ENCODE results near the gene PPT2. TPM values are rescaled to one million over a fixed set of nuclear protein-coding genes. Genes with fewer than 3 reads are reported as not detected.
A peak's percentile ranks its signal among the peaks of the same experiment; 100 is the strongest.
"Not testable (repeated sequence)": the region's sequence is repeated elsewhere in the genome, so short reads cannot be mapped to it uniquely, and the experiment has no call there.

PPT2 gene
- total and polyA plus RNA-seq, 2 of the 13 experiments (the other 11 are each of a cell fraction or from before 2014, with no cell fraction given), result 39.2 to 61.8 TPM

DNA sequence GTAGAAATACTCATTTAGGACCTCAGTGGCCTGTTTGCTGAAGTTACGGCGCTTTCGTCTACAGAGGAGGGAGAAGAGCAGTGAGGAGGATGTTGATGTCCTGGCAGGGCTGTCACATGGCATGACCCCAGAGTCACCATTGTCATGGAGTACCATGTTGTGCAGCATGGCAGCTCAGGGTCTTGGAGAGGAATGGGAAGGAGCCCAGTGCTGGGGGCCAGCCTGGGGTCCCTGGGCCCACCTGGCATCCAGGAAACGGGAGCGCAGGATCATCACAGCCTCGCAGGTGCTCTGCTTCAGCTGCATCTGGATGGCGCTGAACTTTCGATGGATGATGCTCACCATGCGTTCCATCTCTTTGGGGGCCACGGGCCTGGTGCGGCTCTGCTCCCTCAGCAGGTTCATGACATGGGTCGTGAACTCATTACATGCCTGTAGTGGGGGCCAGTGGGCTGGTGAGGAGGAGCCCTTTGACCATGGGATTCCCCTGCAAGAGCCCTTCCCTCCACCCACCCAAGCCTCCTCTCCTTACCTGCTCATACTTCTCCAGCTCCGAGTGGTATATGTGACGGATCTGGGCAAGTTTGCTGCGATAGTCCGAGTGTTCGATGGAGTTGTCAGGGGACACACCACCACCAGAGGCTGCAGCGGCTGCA, 33.9 kb downstream of the PPT2 start:
- H3K27ac ChIP-seq (ENCODE audit: extremely low read length, insufficient read depth, low read length); in situ Hi-C loops (cut with HindIII; ENCODE audit: extremely low pct_ligation_motif_present, low pct_unique_long_range_greater_than_20kb); H3K9me3 ChIP-seq (ENCODE audit: low read length); H3K27me3 ChIP-seq (ENCODE audit: control insufficient read depth in 1 of 2, insufficient read depth in 2 of 2, low read length in 2 of 2); H4K20me1 ChIP-seq (ENCODE audit: insufficient read depth, low read length); ATAC-seq; H2AFZ ChIP-seq (ENCODE audit: low read length); H3K4me3 ChIP-seq (replicated peaks in 1 of 3; ENCODE audit: insufficient read depth in 1 of 3, low read depth in 2 of 3, low read length in 3 of 3); CTCF ChIA-PET (ENCODE audit: low intra/inter-chr PET ratio, low total read pairs); H3K9ac ChIP-seq (ENCODE audit: insufficient read depth, low read depth, low read length); BruUV-seq (replicated peaks); intact Hi-C loops (cut with micrococcal nuclease; ENCODE audit: unreplicated experiment); DNase-seq (ENCODE audit: low spot score); FAIRE-seq: not testable (repeated sequence)
- Histone ChIP-seq H3K4me1 (ENCODE audit: insufficient read depth, low read length) (peaks cover 34% of the 10 kb centered on the region), H3K36me3 (replicated peaks in 1 of 2; ENCODE audit: control insufficient read depth in 1 of 2, insufficient read depth in 2 of 2, low read length in 2 of 2) (peaks cover 9 to 26% of the 10 kb centered on the region in 2 experiments), H3K4me2 (ENCODE audit: low read depth, low read length) (peak overlapping the region; percentile 90), H3K79me2 (ENCODE audit: insufficient read depth, low read length) (peaks cover 15% of the 10 kb centered on the region)
- POLR2A ChIA-PET, result interaction anchor here (2.0 to 7.1 kb wide), 3 partner anchors 8 to 60 kb away, joined by 4 to 127 read pairs (median 10); partner anchors contain the start of genes AGPAT1, ATF6B and RNF5
- TF ChIP-seq ZNF354B (CRISPR knock-in tag; IDR thresholded peaks at IDR 0.05), result 0 out of 2 replicates have a peak, but pooled peaks have one; percentile 34
- TF ChIP-seq AGO2 (optimal IDR thresholded peaks at IDR 0.05; ENCODE audit: low read depth, low read length), result peak; percentile 36
- TF ChIP-seq, protein P1, sequence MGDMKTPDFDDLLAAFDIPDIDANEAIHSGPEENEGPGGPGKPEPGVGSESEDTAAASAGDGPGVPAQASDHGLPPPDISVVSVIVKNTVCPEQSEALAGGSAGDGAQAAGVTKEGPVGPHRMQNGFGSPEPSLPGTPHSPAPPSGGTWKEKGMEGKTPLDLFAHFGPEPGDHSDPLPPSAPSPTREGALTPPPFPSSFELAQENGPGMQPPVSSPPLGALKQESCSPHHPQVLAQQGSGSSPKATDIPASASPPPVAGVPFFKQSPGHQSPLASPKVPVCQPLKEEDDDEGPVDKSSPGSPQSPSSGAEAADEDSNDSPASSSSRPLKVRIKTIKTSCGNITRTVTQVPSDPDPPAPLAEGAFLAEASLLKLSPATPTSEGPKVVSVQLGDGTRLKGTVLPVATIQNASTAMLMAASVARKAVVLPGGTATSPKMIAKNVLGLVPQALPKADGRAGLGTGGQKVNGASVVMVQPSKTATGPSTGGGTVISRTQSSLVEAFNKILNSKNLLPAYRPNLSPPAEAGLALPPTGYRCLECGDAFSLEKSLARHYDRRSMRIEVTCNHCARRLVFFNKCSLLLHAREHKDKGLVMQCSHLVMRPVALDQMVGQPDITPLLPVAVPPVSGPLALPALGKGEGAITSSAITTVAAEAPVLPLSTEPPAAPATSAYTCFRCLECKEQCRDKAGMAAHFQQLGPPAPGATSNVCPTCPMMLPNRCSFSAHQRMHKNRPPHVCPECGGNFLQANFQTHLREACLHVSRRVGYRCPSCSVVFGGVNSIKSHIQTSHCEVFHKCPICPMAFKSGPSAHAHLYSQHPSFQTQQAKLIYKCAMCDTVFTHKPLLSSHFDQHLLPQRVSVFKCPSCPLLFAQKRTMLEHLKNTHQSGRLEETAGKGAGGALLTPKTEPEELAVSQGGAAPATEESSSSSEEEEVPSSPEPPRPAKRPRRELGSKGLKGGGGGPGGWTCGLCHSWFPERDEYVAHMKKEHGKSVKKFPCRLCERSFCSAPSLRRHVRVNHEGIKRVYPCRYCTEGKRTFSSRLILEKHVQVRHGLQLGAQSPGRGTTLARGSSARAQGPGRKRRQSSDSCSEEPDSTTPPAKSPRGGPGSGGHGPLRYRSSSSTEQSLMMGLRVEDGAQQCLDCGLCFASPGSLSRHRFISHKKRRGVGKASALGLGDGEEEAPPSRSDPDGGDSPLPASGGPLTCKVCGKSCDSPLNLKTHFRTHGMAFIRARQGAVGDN (CRISPR knock-in tag; IDR thresholded peaks at IDR 0.05), result 0 out of 2 replicates have a peak, but pooled peaks have one; percentile 9
- 99% methylated on average over 18 of the region's 18 CpGs for WGBS (ENCODE audit: low lambda C conversion rate)
